BLaER1 treated with 17β-estradiol and CSF1 and Interleukin-3, amounts not matched to agents 10 nM and 100 nM (cell line): ENCODE results near the gene CATSPERE.
"Not testable (repeated sequence)": the region's sequence is repeated elsewhere in the genome, so short reads cannot be mapped to it uniquely, and the experiment has no call there.

ENCODE experiments used
- H3K27ac ChIP-seq, 11 experiments: shearing (Covaris generic); formaldehyde crosslinking; 2 replicates each; pipeline ENCODE4 v1.8.1; 2022
- H3K27me3 ChIP-seq, 11 experiments: shearing (Covaris generic); formaldehyde crosslinking; 2 replicates each; pipeline ENCODE4 v1.8.1; 2022
- H3K36me3 ChIP-seq, 11 experiments: shearing (Covaris generic); formaldehyde crosslinking; 2 replicates each; pipeline ENCODE4 v1.8.1; 2022
- H3K4me1 ChIP-seq, 10 experiments: shearing (Covaris generic); formaldehyde crosslinking; 2 replicates each; pipeline ENCODE4 v1.8.1; 2022
- H3K4me2 ChIP-seq, 11 experiments: shearing (Covaris generic); formaldehyde crosslinking; 2 replicates each; pipeline ENCODE4 v1.8.1; 2022
- H3K4me3 ChIP-seq, 10 experiments: shearing (Covaris generic); formaldehyde crosslinking; 2 replicates each; pipeline ENCODE4 v1.8.1; 2022
- H3K9ac ChIP-seq, 11 experiments: shearing (Covaris generic); formaldehyde crosslinking; 2 replicates each; pipeline ENCODE4 v1.8.1; 2022
- H3K9me3 ChIP-seq, 11 experiments: shearing (Covaris generic); formaldehyde crosslinking; replicated peaks in 1 of 11; 2 replicates each; pipeline ENCODE4 v1.8.1; 2022
- H4K20me1 ChIP-seq, 11 experiments: shearing (Covaris generic); formaldehyde crosslinking; 2 replicates each; pipeline ENCODE4 v1.8.1; 2022
- Cebpa-rat ChIP-seq, 11 experiments: shearing (Covaris generic); IDR thresholded peaks; 2 replicates each; pipeline ENCODE4 v1.8.1; 2022

The CATSPERE gene

DNA sequence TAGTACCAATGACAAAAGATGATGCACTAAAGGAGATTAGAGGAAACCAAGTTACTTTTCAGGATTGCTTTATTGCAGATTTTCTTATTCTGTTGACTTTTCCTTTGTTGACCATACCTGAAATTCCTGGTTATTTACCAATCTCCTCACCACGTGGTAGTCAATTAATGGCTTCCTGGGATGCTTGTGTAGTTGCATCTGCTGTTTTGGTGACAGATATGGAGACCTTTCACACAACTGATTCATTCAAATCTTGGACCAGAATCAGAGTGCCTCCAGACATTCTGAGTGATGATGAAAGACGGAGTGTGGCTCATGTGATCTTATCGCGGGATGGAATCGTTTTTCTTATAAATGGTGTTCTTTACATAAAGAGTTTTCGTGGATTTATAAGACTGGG, 91.3 kb downstream of the CATSPERE start:
- peaks cover 28 to 45% (median 34%) of the 10 kb centered on the region in 11 experiments for H3K9me3 ChIP-seq
- TF ChIP-seq Cebpa-rat (IDR thresholded peaks at IDR 0.05): no peak
- no peak overlapping the region for H3K4me2 ChIP-seq

DNA sequence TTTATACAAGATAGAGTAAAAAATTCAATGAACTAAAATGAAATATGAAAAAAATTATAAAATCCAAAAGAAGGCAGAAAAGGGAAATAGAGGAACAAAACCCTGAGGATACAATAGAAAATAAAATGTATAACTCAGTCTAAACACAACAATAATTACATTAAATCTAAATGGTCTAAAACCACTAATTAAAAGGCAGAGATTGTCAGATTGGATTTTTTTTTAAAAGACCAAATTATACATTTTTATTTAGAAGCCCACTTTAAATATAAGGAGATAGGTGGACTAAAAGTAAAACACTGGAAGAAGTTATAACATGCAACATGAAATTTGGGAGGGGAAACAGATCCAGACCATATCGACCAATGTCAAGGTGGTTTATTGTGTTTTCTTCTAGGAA, 95.2 kb downstream of the CATSPERE start:
- Histone ChIP-seq H3K27ac (no peak overlapping the region), H3K4me3 (no peak overlapping the region), H3K36me3 (no peaks in the 10 kb centered on the region), H4K20me1 (no peaks in the 10 kb centered on the region), H3K9me3 (peaks cover 23 to 46% (median 34%) of the 10 kb centered on the region in 11 experiments), H3K27me3 (no peaks in the 10 kb centered on the region), H3K4me2 (no peak overlapping the region), H3K4me1 (no peaks in the 10 kb centered on the region), H3K9ac (no peak overlapping the region)
- no peak for TF ChIP-seq Cebpa-rat (IDR thresholded peaks at IDR 0.05)

More for the DNA sequence above, 91.3 kb downstream of the CATSPERE start:
- Histone ChIP-seq H3K36me3 (no peaks in the 10 kb centered on the region), H3K4me3 (no peak overlapping the region), H3K27me3 (no peaks in the 10 kb centered on the region), H3K9ac (no peak overlapping the region), H3K27ac (no peak overlapping the region), H3K4me1 (no peaks in the 10 kb centered on the region), H4K20me1 (no peaks in the 10 kb centered on the region)

- no peaks in the 10 kb centered on the region for H3K4me1 ChIP-seq
- no peak for TF ChIP-seq Cebpa-rat (IDR thresholded peaks at IDR 0.05)
- H4K20me1 ChIP-seq: no peaks in the 10 kb centered on the region
Observed at GRCh38 chr1:244557565-244557964, 96.5 kb downstream of the CATSPERE start.

GRCh38 chr1:244559561-244559960, 98.5 kb downstream of the CATSPERE start:
- Histone ChIP-seq H3K4me3 (no peak overlapping the region), H3K27ac (no peak overlapping the region), H3K4me2 (no peak overlapping the region), H3K9ac (no peak overlapping the region), H3K36me3 (no peaks in the 10 kb centered on the region), H3K27me3 (no peaks in the 10 kb centered on the region), H3K9me3 (peaks cover 28 to 60% (median 39%) of the 10 kb centered on the region in 11 experiments), H3K4me1 (no peaks in the 10 kb centered on the region), H4K20me1 (no peaks in the 10 kb centered on the region)
- TF ChIP-seq Cebpa-rat (IDR thresholded peaks at IDR 0.05): no peak

More at GRCh38 chr1:244557565-244557964, 96.5 kb downstream of the CATSPERE start:
- Histone ChIP-seq H3K4me2 (no peak overlapping the region), H3K27ac (no peak overlapping the region), H3K9me3 (peaks cover 23 to 46% (median 34%) of the 10 kb centered on the region in 11 experiments), H3K36me3 (no peaks in the 10 kb centered on the region), H3K27me3 (no peaks in the 10 kb centered on the region), H3K4me3 (no peak overlapping the region), H3K9ac (no peak overlapping the region)

- not testable (repeated sequence) for H3K27ac ChIP-seq, H3K4me2 ChIP-seq, H4K20me1 ChIP-seq, H3K4me3 ChIP-seq, H3K4me1 ChIP-seq, H3K27me3 ChIP-seq, H3K9ac ChIP-seq, H3K36me3 ChIP-seq
- H3K9me3 ChIP-seq: peaks cover 7 to 35% (median 16%) of the 10 kb centered on the region in 11 experiments; a peak in 17 of 22 replicates
Observed at GRCh38 chr1:244562877-244563276, 101.8 kb downstream of the CATSPERE start.

GRCh38 chr1:244573768-244574167, 112.7 kb downstream of the CATSPERE start:
- no peak for TF ChIP-seq Cebpa-rat (IDR thresholded peaks at IDR 0.05)
- Histone ChIP-seq H3K36me3 (peaks cover 0 to 15% (median 0%) of the 10 kb centered on the region in 11 experiments; a peak in 5 of 22 replicates), H3K9me3 (peaks cover 74 to 86% (median 79%) of the 10 kb centered on the region in 11 experiments), H3K4me3 (no peak overlapping the region), H3K4me2 (no peak overlapping the region), H4K20me1 (no peaks in the 10 kb centered on the region), H3K27ac (no peak overlapping the region), H3K4me1 (peaks cover 0 to 4% (median 0%) of the 10 kb centered on the region in 10 experiments; a peak in 1 of 20 replicates), H3K27me3 (no peaks in the 10 kb centered on the region), H3K9ac (no peak overlapping the region)

DNA sequence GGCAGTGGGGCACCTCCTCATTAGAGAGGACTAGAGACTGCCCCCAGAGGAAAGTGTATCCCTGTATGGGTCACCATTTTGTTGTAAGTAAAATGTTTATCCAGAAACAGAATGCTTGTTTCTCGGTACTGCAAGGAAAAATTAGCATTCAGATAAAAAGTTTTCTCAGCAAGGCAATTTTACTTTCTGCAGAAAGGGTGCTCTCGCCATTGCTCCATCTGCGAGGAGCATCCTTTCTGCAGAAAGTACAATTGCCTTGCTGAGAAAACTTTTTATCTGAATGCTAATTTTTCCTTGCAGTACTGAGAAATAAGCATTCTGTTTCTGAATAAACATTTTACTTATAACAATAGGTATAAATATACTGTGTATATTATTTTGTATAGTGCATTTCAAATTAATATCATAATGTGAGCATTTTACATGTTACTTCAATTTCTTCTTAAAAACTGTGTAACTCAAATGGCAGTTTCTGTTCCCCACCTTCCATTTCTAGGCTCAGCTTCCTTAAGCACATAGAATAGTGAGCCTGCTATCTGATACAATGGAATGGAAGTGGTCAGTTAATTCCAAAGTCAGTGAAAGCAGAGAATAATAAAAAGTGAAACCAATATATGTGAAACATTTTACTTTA, 115.3 kb downstream of the CATSPERE start:
- no peak overlapping the region for H3K4me2 ChIP-seq
- H3K9ac ChIP-seq: no peak overlapping the region
- no peaks in the 10 kb centered on the region for H4K20me1 ChIP-seq
- no peak overlapping the region for H3K27ac ChIP-seq
- no peak for TF ChIP-seq Cebpa-rat (IDR thresholded peaks at IDR 0.05)
- H3K9me3 ChIP-seq: peaks cover 73 to 97% (median 88%) of the 10 kb centered on the region in 11 experiments
- H3K36me3 ChIP-seq: peaks cover 0 to 15% (median 0%) of the 10 kb centered on the region in 11 experiments; a peak in 5 of 22 replicates
- no peaks in the 10 kb centered on the region for H3K4me1 ChIP-seq
- peak overlapping the region in 4 of 10 experiments; percentile 19 to 46 (median 26); a peak in 6 of 20 replicates for H3K4me3 ChIP-seq
- no peaks in the 10 kb centered on the region for H3K27me3 ChIP-seq

DNA sequence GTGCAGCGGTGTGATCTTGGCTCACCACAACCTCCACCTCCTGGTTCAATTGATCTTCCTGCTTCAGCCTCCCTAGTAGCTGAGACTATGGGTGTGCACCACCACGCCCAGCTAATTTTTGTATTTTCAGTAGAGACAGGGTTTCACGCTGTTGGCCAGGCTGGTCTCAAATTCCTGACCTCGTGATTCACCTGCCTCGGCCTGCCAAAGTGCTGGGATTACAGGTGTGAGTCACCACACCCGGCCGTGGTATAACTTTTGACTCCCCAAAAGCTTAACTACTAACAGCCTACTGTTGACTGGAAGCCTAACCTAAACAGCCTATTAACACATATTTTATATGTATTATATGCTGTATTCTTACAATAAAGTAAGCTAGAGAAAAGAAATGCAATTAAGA, 117.1 kb downstream of the CATSPERE start:
- H3K27ac ChIP-seq, H3K27me3 ChIP-seq, H3K4me3 ChIP-seq, H4K20me1 ChIP-seq, H3K9ac ChIP-seq, H3K4me2 ChIP-seq, H3K4me1 ChIP-seq: not testable (repeated sequence)
- H3K9me3 ChIP-seq: peaks cover 55 to 78% (median 70%) of the 10 kb centered on the region in 11 experiments
- peaks cover 0 to 13% (median 0%) of the 10 kb centered on the region in 11 experiments; a peak in 5 of 22 replicates for H3K36me3 ChIP-seq

DNA sequence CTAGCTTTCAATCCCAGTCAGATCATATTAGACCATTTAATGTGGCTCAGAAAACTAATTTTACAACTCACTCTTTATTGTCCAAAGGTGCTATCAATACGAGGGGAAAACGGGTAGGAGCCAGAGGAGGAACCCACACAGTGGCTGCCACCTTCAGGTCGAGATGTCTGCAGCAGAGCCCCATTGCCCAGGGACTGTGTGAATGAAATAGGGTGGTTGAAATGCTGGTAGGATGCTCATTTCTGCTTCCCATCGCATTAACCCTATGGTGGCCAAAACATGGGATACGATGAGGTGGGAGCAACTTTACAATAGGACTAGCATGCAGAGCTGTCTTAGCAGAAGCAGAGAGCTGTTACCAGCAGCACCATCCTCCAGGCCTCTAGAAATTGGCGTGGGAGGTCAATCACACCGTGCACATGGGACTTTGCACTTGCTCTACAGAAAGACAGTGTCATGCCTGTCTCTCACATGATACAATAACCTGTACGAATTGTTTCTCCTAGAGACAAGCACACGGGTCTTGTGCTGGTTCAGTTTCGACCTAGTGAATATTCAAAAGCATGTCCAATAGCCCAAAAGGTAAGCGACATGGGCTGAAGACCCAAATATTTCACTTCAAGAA, 122.4 kb downstream of the CATSPERE start:
- H3K4me1 ChIP-seq: peaks cover 0 to 16% (median 13%) of the 10 kb centered on the region in 10 experiments; a peak in 15 of 20 replicates
- TF ChIP-seq Cebpa-rat (IDR thresholded peaks at IDR 0.05): no peak
- H3K4me3 ChIP-seq: no peak overlapping the region
- H3K27ac ChIP-seq: no peak overlapping the region
- H3K9me3 ChIP-seq: peaks cover 4 to 29% (median 17%) of the 10 kb centered on the region in 11 experiments; a peak in 18 of 22 replicates
- no peak overlapping the region for H3K4me2 ChIP-seq
- no peak overlapping the region for H3K9ac ChIP-seq
- no peaks in the 10 kb centered on the region for H3K27me3 ChIP-seq
- H4K20me1 ChIP-seq: no peaks in the 10 kb centered on the region
- H3K36me3 ChIP-seq: no peaks in the 10 kb centered on the region
